Right kidney (tissue), 1 donor: ENCODE data around the gene REV3L.
"Not testable (repeated sequence)": the region's sequence is repeated elsewhere in the genome, so short reads cannot be mapped to it uniquely, and the experiment has no call there.

Experiments used
- DNase-seq: peaks from one replicate; pipeline ENCODE4 v3.0.0-alpha.2; 2016

REV3L gene

GRCh38 chr6:111258615-111259088 is 224.4 kb downstream of the REV3L start:
- no peak for DNase-seq

- DNase-seq = no peak
Measured at GRCh38 chr6:111258010-111258409, 225.0 kb downstream of the REV3L start.

GRCh38 chr6:111256646-111257045 is 226.4 kb downstream of the REV3L start:
- DNase-seq = no peak

- DNase-seq = not testable (repeated sequence)
Measured at GRCh38 chr6:111255838-111256237, 227.2 kb downstream of the REV3L start.

- no peak for DNase-seq
Measured at GRCh38 chr6:111254779-111255166, 228.2 kb downstream of the REV3L start.

- no peak for DNase-seq
Measured at GRCh38 chr6:111254004-111254778, 228.8 kb downstream of the REV3L start.

GRCh38 chr6:111252726-111253125 is 230.3 kb downstream of the REV3L start:
- DNase-seq = no peak

GRCh38 chr6:111250791-111251354 is 232.1 kb downstream of the REV3L start:
- DNase-seq = no peak
